ENCODE data around the gene MCAM. TPM values are rescaled to one million over a fixed set of nuclear protein-coding genes. Genes with fewer than 3 reads are reported as not detected.

The MCAM gene
- total RNA-seq, 1 donor from 2014 or later = 1,105 TPM

- DNase-seq (ENCODE audit: low read depth) = no peak
- no peak for TF ChIP-seq CTCF (conservative IDR thresholded peaks at IDR 0.05; ENCODE audit: low read depth, low read length)
Measured at GRCh38 chr11:119335655-119336543, 19.0 kb upstream of the MCAM start.

GRCh38 chr11:119335091-119335654, 18.2 kb upstream of the MCAM start:
- DNase-seq (ENCODE audit: low read depth) = no peak
- no peak for TF ChIP-seq CTCF (conservative IDR thresholded peaks at IDR 0.05; ENCODE audit: low read depth, low read length)
- peak overlapping the region; percentile 91 for H3K4me3 ChIP-seq (ENCODE audit: low read depth, low read length)

More at GRCh38 chr11:119335655-119336543, 19.0 kb upstream of the MCAM start:
- peak overlapping the region; percentile 91 for H3K4me3 ChIP-seq (ENCODE audit: low read depth, low read length)

- peak; percentile 81 for DNase-seq (ENCODE audit: low read depth)
- no peak for TF ChIP-seq CTCF (conservative IDR thresholded peaks at IDR 0.05; ENCODE audit: low read depth, low read length)
- H3K4me3 ChIP-seq (ENCODE audit: low read depth, low read length) = peak within 1 kb of the TSS; percentile 91
Measured at GRCh38 chr11:119334174-119334930, 17.4 kb upstream of the MCAM start, which contains the start of gene RNF26. Gene RNF26, plus strand, starts transcription at chr11:119334527. Its CDS starts 596 bp downstream, at chr11:119335123.

- DNase-seq (ENCODE audit: low read depth) = no peak
- H3K4me3 ChIP-seq (ENCODE audit: low read depth, low read length) = no peak overlapping the region
- TF ChIP-seq CTCF (conservative IDR thresholded peaks at IDR 0.05; ENCODE audit: low read depth, low read length) = no peak
Measured at GRCh38 chr11:119332111-119332765, 15.3 kb upstream of the MCAM start.

GRCh38 chr11:119330237-119330636, 13.3 kb upstream of the MCAM start:
- DNase-seq (ENCODE audit: low read depth) = no peak
- H3K4me3 ChIP-seq (ENCODE audit: low read depth, low read length) = no peak overlapping the region
- no peak for TF ChIP-seq CTCF (conservative IDR thresholded peaks at IDR 0.05; ENCODE audit: low read depth, low read length)

- H3K4me3 ChIP-seq (ENCODE audit: low read depth, low read length) = no peak overlapping the region
- no peak for DNase-seq (ENCODE audit: low read depth)
- TF ChIP-seq CTCF (conservative IDR thresholded peaks at IDR 0.05; ENCODE audit: low read depth, low read length) = no peak
Measured at GRCh38 chr11:119329320-119329719, 12.4 kb upstream of the MCAM start.

Data from epithelial cell of proximal tubule (primary cell).